Stimulated activated CD4-positive, alpha-beta T cell treated with anti-CD3 and anti-CD28 coated beads, Interleukin-4, amount 100 ng/mL, for 1 hour (primary cell): ENCODE results near the gene LSAMP.

Experiments used
- DNase-seq: peaks from one replicate; pipeline ENCODE4 v3.0.0-alpha.2; 2020

Gene LSAMP

GRCh38 chr3:116429479-116430269 lies 15.6 kb downstream of the LSAMP start:
- no peak for DNase-seq

DNA sequence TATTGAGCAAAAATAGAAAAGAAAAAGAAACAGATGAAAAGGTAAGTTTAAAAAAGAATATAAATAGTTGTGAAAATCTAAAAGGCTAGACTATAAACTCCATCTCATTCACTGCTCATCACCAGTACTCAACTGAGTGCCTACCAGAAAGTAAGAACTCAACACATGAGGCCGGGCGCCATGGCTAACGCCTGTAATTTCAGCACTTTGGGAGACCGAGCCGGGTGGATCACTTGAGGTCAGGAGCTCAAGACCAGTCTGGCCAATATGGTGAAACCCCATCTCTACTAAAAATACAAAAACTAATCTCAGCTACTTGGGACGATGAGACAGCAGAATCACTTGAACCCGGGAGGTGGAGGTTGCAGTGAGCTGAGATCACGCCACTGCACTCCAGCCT lies 19.3 kb downstream of the LSAMP start:
- DNase-seq, result no peak

DNA sequence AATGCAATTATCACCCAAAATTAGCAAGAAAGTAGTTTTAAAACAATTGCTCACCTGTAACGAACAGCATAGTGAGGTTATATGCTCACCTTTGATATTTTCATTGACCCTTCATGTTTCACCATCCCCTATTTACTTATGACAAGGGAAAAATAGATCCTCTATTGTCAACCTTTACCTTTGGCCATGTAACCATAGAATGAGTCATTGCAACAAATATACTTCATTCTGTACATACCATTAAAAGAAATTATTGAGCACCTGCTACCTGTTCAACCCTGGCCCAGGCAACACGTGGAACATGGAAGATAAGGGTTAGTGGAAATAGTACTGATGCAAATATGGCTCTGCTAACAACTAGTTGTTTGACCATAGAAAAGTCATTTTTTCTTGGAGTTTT lies 20.2 kb downstream of the LSAMP start:
- DNase-seq, result no peak

- no peak for DNase-seq
Observed at GRCh38 chr3:116423945-116424344, 21.3 kb downstream of the LSAMP start.

DNA sequence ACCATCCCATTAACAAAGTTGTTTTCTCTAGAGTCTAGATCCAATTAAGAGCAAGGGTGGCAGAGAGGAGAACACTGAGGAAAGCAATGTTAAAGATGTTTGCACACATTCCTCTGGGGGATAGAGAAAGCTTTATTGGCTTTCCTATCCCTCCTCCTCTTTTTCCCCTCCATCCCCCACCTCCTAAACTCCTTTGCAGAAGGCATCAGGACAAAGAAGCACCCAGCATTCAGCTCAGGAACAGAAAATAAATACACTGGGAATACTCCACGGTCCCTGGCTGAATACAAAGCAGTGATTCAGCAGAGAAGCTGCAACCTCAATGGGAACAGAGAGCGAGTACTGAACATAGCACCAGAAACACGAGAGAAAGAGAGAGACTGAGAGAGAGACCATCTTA lies 21.9 kb downstream of the LSAMP start:
- no peak for DNase-seq

GRCh38 chr3:116417151-116417550 lies 28.1 kb downstream of the LSAMP start:
- no peak for DNase-seq

DNA sequence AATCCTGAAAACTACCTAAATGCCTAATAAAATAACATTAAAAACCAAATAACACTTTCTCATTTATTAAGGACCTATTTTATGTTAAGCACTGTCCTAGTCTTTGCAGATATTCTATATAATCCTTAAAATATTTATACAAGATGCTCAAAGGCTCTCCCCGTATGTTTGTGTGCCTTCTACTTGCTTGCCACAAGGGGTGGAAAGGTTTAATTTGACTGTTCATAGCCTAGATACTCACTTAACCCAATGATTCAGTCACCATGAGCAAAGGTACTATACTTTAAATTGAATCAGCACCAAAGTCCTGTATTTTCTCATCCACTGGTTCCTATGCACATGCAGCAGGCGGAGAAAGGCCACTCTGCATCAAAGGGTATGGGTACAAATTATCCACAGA lies 32.0 kb downstream of the LSAMP start:
- no peak for DNase-seq

- no peak for DNase-seq
Observed at GRCh38 chr3:116408473-116408872, 36.8 kb downstream of the LSAMP start.

- no peak for DNase-seq
Observed at GRCh38 chr3:116405231-116405630, 40.1 kb downstream of the LSAMP start.

GRCh38 chr3:116399701-116400226 lies 45.5 kb downstream of the LSAMP start:
- DNase-seq, result no peak

- DNase-seq, result no peak
Observed at GRCh38 chr3:116394365-116394764, 50.9 kb downstream of the LSAMP start.

DNA sequence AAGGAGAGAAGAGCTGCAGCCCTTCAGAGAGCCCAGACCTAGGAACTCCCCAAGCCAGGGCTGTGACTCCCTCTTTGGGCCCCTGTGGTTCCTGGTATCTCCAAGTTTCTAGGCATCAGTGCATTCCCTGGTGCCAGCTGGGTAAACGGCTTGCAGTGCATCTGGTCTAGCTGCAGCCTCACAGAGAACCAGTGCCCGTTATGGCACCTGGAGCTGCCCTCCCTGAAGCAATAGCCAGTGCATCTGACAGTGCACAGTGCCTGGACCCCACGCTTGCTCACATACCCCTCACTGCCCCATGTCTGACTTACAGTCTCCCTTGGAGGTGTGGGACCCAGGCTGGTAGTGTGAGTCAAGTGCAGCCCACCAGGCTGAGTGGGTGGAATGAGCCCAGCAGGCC lies 52.1 kb downstream of the LSAMP start:
- no peak for DNase-seq

GRCh38 chr3:116392291-116392690 lies 53.0 kb downstream of the LSAMP start:
- DNase-seq, result no peak

- no peak for DNase-seq
Observed at GRCh38 chr3:116391296-116392201, 53.7 kb downstream of the LSAMP start.

DNA sequence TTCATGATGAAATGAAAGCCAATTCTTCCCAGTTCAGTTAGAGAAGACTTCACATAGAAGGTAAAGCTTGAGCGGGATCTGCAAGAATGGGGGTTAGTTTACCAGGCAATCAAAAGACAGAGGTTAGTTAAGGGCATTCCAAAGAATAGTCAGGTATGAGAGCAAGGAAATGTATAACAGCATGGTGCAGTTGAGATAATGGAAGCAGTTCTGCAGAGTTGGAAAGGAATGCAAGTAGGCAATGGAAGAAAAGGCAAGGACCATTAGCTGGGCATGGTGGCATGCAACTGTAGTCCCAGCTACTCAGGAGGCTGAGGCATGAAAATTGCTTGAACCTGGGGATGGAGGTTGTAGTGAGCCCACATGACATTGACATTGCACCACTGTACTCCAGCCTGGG lies 55.0 kb downstream of the LSAMP start:
- no peak for DNase-seq

DNA sequence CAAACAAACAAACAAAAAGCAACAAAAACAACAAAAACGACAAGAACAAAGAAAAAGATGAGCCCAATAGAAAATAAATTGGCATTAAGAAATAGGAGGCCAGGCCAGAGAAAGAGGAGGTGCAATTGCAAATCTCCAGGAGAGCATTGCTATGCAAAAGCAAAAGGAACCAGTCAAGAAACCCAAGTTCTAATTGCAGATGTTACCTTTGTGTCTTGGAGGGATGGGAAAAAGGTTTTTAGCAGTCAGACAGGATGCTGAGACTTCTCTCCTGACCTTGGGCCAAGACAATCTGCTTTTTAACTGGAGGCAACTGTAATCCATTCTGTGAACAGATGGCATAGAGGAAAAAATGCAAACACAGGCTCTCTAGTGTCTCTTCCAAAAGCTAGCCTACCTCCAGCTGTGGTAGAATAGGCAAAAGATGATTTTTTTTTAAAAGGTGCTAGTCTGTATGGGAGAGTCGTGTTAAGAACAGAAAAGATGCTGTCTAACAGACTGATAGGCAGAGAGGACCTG lies 56.4 kb downstream of the LSAMP start:
- no peak for DNase-seq

GRCh38 chr3:116386168-116386567 lies 59.1 kb downstream of the LSAMP start:
- DNase-seq, result no peak

DNA sequence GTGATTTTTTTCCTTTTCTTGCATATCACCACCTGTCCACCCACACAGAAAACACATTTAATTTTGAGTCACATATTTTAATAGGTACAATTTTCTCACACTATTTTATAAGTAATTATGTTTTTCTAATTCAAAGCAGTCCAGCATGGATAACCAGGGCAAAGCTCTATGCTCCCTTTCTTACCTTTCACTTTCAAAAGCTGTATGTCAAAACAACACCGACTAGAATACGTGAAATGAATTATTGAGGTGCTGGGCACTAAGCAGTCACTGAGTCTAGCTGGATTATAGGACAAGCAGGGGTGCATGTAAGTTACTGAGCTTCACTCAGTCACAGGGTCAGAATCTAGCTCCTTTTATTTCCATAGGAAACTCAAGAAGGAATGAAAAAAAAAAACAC lies 60.6 kb downstream of the LSAMP start:
- DNase-seq, result no peak

GRCh38 chr3:116378077-116378476 lies 67.2 kb downstream of the LSAMP start:
- DNase-seq, result no peak

DNA sequence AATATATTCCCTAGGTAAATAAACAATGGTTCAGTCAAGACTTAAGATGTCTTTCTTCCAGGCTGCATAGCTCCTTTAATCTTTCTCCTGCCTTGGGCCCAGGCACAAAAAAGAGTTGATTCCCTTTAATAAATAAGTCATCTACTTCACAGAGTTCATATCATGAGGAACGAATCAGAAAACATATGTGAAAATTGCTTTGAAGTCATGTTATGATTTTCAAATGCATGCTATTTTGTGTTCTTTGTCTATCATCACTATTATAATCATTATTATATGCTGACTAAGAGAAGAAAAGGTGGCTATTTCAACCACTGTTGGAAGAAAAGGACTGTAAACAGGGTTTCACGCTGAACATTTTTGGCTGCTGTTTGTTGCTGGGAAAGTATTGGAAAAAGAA lies 70.4 kb downstream of the LSAMP start:
- DNase-seq, result no peak

DNA sequence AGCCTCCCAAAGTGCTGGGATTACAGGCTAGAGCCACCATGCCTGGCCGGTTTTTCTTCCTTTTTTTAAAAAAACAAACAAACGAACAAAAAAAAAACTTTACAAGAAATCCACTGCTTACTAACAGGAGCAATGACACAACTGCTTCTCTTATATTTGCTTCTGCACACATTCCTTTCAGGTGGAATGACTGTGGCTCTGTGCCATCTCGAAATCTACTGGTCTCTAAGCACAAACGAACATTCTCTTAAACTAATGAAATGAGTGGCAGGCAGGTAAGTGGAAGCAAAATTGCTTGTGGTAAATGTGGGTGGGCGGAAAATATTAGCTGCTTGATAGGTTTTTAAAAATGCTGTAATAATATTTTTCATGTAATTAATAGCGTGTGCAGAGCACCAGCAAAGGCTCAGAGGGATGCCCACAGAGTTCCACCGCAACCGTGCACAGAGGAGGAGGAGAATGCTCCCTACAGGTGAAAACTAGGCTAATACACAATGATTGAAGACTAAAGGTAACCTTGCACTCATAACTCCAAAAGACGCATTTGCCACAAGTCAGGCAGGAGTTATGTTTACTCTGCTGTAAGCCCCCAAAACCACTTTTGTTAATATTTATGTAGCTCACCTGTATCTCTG lies 77.4 kb downstream of the LSAMP start:
- DNase-seq, result no peak

GRCh38 chr3:116356056-116356455 lies 89.2 kb downstream of the LSAMP start:
- DNase-seq, result no peak

GRCh38 chr3:116354382-116354781 lies 90.9 kb downstream of the LSAMP start:
- no peak for DNase-seq
